Suppressor macrophage treated with lipopolysaccharide for 4 hours (primary cell): ENCODE results near the gene FRMPD4.
A peak's percentile ranks its signal among the peaks of the same experiment; 100 is the strongest.
"Not testable (repeated sequence)": the region's sequence is repeated elsewhere in the genome, so short reads cannot be mapped to it uniquely, and the experiment has no call there.

ENCODE experiments used
- DNase-seq: peaks from one replicate; pipeline ENCODE4 v3.0.0-alpha.2; 2020

Gene FRMPD4

GRCh38 chrX:12446342-12447075 is 308.2 kb downstream of the FRMPD4 start:
- DNase-seq, result no peak

- no peak for DNase-seq
Measured at GRCh38 chrX:12447448-12448064, 309.3 kb downstream of the FRMPD4 start.

- no peak for DNase-seq
Measured at GRCh38 chrX:12452268-12452667, 314.0 kb downstream of the FRMPD4 start.

- no peak for DNase-seq
Measured at GRCh38 chrX:12460929-12461328, 322.7 kb downstream of the FRMPD4 start.

- DNase-seq, result no peak
Measured at GRCh38 chrX:12463052-12463451, 324.8 kb downstream of the FRMPD4 start.

- DNase-seq, result no peak
Measured at GRCh38 chrX:12463873-12464272, 325.6 kb downstream of the FRMPD4 start.

- no peak for DNase-seq
Measured at GRCh38 chrX:12467321-12467720, 329.0 kb downstream of the FRMPD4 start.

GRCh38 chrX:12469296-12469695 is 331.0 kb downstream of the FRMPD4 start:
- DNase-seq, result no peak

- DNase-seq, result no peak
Measured at GRCh38 chrX:12471061-12471460, 332.8 kb downstream of the FRMPD4 start.

- DNase-seq, result no peak
Measured at GRCh38 chrX:12480956-12481355, 342.7 kb downstream of the FRMPD4 start.

GRCh38 chrX:12488220-12488619 is 349.9 kb downstream of the FRMPD4 start:
- DNase-seq, result no peak

- no peak for DNase-seq
Measured at GRCh38 chrX:12488771-12489170, 350.5 kb downstream of the FRMPD4 start.

- no peak for DNase-seq
Measured at GRCh38 chrX:12489341-12489740, 351.1 kb downstream of the FRMPD4 start.

GRCh38 chrX:12494400-12495138 is 356.3 kb downstream of the FRMPD4 start:
- DNase-seq, result no peak

GRCh38 chrX:12496343-12496742 is 358.1 kb downstream of the FRMPD4 start:
- no peak for DNase-seq

- peak; percentile 2 for DNase-seq
Measured at GRCh38 chrX:12497832-12498591, 359.7 kb downstream of the FRMPD4 start.

- no peak for DNase-seq
Measured at GRCh38 chrX:12505127-12505526, 366.9 kb downstream of the FRMPD4 start.

- DNase-seq, result not testable (repeated sequence)
Measured at GRCh38 chrX:12515384-12515783, 377.1 kb downstream of the FRMPD4 start.

GRCh38 chrX:12526306-12526705 is 388.0 kb downstream of the FRMPD4 start:
- no peak for DNase-seq

- not testable (repeated sequence) for DNase-seq
Measured at GRCh38 chrX:12538096-12538495, 399.8 kb downstream of the FRMPD4 start.

GRCh38 chrX:12542251-12542650 is 404.0 kb downstream of the FRMPD4 start:
- not testable (repeated sequence) for DNase-seq

- DNase-seq, result no peak
Measured at GRCh38 chrX:12548341-12548740, 410.1 kb downstream of the FRMPD4 start.

GRCh38 chrX:12548746-12549145 is 410.5 kb downstream of the FRMPD4 start:
- peak; percentile 6 for DNase-seq
